UCSD-AML1 (cell line): ENCODE measurements around the gene RYR3.

Experiments
- DNase-seq: peaks from one replicate; lab custom pipeline; 2025; ENCODE audit not compliant: unreplicated experiment; lab: John Stamatoyannopoulos, UW

The RYR3 gene

DNA sequence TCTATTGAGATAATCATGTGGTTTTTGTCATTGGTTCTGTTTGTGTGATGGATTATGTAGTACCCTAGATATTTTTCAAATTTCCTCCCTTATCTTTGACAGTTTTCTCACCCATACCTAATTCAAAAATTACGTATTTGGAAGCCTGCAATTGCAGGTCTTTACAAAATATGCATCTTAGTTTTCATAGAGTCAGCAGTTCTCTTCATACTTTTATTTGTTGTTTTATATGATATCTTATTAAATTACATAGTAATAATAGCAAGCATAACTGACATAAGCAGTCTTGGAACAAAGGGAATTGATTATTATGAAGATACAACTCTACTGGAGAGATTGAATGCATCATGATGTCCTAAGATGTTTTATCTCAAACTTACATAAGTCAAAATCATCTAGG is 442.2 kb downstream of the RYR3 start:
- no peak for DNase-seq

DNA sequence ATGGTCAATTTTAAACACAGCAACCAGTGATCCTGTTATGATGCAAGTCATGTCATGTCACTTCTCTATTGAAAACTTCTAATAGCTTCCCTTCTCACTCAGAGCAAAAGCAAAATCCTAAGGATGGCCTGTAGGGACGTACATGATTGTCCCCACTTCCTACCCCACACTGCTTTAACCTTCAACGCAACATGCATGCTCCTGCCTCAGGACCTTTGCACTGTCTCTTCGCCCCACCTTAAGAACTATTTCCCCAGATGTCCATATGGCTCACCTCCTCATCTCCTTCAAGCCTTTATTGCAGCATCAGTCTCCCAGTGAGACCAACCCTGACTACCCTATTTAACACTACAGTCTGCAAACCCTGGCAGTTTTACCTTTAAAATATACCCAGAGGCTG is 443.5 kb downstream of the RYR3 start:
- DNase-seq, result no peak

DNA sequence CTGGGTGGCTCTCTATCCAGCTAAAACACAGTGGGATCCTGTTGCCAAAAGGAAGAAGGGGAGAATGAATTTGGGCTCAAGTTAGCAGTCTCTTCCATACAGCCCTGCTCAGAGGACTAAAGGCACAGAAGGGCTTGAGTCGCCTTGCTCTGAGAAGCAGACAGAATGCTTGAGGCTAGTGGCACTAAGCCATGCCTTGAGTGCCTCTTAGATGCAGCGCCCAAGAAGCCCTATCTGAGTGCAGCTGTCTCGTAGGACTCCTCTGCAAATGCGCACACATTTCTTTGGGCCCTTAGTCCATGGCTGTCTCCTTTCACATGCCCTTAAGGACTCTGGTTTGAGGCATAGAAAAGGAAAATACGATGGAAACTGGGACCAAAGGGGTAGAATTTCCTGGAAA is 446.2 kb downstream of the RYR3 start:
- no peak for DNase-seq

DNA sequence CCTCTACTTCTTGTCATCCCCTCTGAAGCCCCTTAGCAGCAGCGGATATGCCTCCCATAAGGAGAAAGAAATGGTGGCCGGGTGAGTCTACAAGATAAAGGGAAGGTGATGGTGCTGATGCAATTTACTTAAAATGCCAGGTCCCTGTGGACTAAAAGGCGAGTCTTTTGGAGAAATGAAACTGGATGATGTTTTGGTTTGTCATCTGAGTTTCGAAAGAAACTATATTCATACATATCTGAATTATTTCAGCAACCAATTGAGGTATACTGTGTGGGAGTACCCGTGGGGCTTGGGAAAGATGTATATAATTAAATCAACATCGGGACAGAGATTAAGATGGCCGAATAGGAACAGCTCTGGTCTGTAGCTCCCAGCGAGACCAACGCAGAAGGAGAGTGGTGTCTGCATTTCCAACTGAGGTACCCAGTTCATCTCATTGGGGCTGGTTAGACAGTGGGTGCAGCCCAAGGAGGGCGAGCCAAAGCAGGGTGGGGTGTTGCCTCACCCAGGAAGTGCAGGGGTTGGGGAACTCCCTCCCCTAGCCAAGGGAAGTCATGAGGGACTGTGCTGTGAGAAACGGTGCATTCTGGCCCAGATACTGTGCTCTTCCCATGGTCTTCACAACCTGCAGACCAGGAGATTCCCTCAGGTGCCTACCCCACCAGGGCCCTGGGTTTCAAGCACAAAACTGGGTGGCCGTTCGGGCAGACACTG is 446.9 kb downstream of the RYR3 start:
- no peak for DNase-seq

DNA sequence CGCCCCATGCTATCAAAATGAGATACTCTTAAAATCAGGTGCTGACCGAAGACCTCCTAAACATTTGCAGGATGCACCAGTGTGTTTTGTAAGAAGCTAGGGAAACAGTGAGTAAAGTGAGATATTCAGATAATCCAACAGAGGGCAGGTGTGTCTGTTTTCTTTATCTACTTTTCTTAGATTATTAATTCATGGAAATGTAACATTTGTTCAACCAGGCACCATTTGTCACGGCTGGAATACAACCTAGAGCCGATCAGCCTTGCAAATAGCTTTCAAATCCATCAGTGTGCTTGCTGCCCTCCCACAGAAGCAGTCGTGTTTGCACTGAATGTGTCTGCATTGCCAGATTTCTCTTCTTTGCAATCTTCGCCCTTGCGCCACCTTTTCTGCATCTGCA is 455.6 kb downstream of the RYR3 start:
- DNase-seq, result no peak

DNA sequence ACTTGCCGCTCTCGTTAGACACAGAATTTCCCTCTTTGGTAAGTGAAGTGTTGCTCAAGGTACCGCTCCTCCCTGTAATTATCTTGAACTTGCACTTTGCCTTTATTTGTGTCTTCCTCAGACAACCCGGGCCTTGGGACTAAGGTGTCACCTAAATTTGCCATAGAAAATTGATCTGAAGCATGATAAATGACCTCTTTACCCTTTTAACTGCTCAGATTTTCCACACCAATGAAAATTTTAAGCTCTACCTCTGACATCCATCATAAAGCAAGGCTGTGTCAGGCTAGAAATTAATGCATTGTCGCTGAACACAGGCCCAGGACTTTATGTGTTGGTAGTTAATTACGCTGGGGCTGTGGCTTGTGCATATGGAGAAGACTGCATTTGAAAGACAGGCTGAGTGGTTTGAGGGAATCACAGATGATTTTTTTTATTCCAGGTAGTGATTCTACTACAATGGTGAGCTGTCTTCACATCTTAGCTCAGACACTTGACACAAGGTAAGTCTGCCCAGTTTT is 458.0 kb downstream of the RYR3 start:
- DNase-seq, result no peak

DNA sequence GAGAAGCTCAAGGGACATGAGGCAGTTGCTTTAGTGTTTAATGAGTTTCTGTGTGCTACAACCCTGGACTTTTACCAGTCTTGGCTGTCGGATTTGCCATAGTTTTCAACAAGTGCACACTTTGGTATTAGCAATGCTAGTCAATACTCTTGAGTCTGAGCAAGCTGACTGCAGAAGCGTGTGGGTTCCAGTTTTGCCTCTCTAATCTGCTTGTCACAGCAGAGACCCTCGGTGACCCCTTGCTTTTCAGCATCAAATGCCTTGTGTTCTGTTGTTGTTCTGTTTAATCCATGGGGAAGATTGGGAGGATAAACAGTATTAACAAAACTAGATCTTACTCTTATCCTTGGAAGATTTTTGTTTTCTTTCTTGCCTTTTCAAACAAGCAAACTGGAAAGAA is 463.2 kb downstream of the RYR3 start:
- DNase-seq, result no peak

DNA sequence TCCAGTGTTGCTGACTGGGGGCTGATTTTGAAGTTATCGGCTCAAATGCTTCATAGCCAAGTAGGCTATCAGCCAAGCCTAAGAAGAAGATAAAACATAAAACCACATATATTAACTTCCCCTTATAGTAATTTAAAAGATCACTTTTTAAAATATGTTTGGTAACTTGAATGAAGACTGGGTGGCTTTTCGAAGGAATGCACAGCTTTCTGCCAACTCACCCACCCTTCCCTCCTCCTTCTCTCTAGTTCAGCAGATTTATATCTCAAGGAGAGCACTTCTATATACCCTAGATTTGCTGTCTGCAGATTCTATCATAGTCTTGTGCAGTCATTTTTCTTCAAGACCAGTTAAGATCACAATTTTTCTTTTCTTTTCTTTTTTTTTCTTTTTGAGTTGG is 468.1 kb downstream of the RYR3 start:
- DNase-seq, result no peak

DNA sequence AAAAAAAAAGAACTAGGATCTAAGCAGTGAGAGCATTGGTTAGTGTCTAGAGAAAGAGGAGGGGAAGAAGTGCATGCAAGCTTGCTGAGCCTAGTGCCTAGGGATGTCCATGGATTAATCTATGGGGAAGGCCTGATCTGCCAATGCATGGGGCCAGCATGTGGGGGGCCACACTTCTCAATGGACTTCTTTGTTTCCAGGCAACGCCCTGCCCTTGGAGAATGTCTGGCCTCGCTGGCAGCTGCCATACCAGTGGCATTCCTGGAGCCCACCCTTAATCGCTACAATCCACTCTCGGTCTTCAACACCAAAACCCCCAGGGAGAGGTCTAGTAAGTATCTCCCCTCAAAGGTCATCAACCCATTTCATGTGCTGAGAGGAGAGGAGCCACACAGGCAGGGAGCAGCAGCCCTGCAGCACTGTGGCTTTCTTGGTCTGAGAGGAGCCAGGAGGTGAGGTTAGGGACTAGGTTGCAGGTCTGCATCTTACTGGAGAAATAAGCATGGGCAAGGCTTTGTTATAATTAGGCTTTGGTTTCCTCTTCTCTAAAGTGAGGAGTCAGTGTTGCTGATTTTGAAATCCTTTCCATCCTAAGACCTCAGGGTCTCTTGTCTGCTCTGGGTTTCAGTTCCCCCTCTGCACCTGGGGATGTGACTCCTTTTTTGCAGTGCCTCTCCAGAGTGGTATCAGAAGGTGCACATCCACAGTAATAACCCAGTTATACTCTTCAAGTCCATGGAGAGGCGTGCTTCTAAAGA is 469.4 kb downstream of the RYR3 start:
- no peak for DNase-seq

DNA sequence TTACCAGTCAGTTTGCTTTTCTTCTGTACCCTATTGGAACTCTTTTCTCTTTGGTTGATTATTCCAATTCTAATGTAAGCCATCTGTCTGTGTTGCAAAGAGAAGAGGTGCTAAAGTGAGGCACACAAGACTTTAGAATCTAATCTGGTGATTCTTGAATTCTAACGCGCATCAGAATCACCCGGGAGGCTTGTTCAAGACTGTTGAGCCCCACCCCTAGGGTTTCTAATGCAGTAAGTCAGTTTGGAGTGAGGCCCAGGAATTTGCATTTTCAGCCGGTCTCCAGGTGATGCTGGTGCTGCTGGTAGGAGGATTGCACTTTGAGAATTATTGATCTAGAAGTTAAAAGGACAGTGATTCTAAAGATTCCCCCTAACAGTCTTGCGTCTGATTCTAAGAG is 472.2 kb downstream of the RYR3 start:
- DNase-seq, result no peak

DNA sequence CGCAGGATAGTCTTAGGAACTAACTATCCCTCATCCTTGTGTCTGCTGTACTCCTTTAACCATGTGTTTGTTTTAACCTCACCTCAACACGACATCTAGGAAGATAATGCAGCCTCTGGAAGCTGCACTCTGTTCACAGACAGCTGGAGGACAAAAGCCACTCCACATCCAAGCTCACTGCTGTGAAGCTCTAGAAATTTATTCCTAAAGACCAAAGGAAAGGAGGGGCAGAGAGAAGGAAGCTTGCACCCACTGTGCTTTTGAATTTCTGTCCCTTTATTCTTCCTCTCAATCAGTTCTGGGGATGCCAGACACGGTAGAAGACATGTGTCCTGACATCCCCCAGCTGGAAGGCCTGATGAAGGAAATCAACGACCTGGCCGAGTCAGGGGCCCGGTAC is 474.6 kb downstream of the RYR3 start:
- no peak for DNase-seq

DNA sequence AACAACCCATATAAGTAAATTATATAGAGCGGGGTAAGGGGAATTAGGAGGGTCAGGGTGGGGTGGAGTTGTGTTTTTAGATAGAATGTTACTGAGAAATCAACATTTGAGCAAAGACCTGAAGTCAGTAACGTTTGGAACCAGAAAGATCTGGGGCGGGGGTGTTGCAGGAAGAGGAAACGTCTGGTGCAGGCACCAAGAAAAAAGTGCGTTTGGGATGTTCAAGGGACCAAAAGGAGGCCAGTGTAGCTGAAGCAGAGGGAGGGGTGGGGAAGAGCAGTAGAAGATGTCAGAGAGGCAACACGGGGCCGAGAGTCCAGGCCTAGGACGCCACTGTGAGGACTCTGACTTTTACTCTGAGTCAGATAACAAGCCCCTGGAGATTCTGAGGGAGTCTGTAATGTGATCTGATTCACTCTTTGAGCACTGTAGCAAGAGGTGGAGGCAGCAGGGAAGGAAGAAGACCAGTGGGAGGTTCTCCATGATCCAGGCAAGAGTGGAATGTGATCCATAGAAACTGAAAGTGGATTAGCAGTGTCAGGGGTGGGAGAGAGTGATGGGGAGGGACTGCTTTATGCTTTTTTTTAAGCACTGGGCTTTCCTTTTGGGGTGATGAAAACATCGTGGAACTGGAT is 478.3 kb downstream of the RYR3 start:
- peak; percentile 47 for DNase-seq

DNA sequence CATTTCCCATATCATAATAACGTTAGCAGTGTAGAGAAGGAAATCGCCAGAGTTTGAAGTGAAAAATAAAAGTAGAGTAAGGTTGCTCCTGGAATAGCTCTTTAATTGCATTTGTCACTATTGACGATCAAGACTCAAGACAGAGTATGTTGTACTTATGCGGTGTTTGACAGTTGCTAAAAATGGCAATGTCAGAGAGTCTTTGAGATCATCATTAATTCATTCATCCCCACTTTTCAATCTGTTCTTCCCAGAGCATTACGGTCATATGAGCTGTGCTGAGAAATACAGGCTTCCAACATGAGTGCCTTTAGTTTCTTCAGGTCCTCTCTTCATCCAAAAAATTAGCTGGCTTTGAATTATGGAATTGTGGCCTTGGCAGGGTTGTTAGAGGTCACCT is 483.7 kb downstream of the RYR3 start:
- no peak for DNase-seq

DNA sequence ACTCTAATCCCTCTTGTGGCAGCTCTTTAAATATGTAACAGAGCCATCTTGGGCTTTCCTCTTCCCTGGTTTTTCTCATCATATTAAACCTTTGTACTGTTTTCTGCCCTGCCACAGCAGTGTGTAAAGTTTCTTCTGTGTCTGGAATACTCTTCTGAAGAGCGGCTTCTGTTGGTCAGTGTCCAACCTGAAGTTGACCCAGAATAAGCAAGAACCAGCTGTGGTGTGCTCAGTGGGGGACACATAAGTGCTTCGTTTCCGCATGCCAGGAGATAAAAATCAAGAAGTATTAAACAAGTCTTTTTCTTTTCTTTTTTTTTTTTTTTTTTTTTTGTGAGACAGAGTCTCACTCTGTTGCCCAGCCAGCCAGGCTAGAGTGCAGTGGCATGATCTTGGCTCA is 484.3 kb downstream of the RYR3 start:
- DNase-seq, result no peak

DNA sequence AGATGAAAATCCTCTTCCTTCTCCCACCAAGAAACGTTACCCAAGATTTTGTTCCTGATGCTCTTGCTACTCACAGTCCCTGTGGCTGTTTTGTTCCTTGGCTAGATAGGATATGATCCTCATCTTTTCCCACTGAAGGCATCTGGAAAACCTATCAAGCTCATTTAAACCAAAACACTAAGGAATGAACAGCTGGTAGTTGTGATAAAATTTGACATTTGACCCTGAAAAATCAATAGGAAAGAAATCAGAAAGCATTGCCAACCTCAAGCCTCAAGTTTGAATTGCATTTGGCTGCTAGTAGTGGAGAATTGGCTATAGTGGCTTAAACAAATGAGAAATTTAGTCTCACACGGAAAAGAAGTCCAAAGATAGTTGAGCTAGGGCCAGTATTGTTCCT is 486.9 kb downstream of the RYR3 start:
- no peak for DNase-seq

DNA sequence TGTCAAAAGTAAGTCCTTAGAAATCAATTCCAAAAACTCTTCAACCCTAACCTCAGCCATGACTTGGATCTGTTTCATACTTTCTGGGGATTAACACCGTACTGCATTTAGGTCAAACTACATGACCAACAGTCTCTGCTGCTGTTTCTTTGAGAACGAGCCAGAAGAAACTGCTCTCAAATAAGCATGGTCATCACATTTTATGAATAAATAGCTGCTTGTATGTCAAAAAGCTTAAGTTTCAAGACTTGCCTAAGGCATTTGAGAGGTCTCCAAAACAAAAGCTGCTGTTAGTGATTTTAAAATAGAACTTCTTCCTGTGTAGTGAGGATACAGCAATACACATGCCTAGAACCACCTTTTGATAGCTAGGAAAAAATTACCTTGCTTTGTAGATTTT is 491.2 kb downstream of the RYR3 start:
- no peak for DNase-seq

DNA sequence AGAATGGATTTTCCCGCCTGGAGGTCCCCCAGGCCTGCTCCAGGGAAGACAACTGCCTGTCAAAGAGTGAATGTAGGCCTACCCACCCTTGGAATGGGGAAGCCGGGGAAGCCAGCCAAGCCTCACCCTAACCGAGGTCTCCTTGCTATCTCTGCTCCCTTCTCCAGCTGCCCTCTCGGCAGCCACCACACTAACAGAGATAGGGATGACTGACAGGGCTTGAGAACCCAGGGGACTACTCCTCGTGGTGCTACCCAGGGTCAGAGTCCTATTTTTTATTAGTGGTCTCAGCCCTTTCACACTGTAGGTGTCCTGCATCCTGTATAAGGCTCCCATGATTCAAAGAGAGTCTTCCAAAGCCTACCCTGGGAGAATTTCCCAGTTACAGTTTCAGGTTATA is 496.9 kb downstream of the RYR3 start:
- no peak for DNase-seq

DNA sequence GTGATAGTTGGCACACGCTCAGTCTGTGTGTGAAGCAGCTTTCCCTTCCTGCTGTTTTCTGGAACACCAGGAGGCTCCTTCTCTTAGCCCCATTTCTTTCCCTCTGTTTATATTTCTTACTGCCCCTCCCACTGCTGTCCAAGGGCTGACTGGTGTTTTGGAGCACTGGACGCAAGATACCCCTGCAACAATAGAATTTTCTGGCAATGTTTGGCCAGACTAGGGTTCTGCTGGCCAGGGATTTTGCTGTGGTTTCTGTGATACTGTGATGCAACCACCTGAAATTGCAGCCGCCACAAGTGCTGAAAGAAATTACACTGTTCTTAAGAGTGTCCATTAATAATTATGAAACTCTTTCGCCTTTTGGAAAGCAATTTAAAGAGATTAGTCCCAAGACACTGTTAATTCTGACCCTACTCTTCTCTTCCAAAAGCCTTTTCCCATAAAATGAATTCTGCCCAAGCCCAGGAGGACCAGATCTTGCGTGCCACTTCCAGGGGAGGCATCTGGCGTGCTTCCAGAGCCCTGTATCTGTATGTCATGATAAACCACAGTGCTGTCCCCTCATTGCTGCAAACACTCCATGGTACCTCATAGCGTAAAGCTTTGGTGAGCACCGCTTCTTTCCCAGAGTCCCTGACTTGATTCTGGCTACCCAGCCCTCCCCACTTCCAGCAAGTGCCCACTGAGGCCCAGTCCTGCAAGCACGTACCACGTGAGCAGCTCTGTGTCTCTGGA is 498.1 kb downstream of the RYR3 start:
- DNase-seq, result no peak

DNA sequence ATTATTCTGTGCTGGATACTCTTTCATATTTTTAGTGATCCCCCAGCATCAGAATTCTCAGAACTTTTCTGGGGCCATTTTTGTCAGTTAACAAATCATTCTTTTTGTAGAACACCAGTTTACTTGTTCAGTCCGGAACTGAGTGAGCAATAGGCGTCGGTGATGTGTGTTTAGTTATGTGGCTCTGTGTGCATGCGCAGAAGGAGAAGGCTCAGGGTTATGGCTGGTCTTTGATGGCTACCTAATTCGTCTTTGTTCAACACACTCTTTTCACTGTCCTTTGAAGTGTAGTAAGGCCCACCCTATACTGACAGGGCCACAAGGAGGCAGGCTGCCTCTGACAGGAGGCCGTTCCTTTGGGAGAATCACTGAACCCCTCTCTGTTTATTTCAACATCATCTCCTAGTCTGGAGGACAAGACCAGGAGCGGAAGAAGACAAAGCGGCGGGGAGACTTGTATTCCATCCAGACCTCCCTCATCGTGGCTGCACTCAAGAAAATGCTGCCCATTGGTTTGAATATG is 499.4 kb downstream of the RYR3 start:
- no peak for DNase-seq

DNA sequence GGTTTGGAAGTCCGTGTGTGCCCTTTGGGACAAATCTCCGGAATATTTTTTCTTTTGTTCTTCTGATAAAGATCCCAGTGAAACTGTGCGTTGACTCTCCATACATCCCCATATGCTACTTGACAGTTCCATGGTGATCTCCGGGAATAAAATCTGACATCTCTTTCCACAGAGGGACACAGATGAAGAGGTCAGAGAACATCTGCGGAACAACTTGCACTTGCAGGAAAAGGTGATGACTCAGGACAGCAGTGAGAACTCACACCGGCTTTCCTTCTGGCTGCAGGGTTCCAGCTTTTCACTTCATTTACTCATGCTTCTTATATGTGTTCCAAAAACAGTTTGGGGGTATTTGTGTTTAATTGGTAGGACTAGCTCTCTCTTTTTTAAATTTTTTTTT is 500.0 kb downstream of the RYR3 start:
- no peak for DNase-seq

DNA sequence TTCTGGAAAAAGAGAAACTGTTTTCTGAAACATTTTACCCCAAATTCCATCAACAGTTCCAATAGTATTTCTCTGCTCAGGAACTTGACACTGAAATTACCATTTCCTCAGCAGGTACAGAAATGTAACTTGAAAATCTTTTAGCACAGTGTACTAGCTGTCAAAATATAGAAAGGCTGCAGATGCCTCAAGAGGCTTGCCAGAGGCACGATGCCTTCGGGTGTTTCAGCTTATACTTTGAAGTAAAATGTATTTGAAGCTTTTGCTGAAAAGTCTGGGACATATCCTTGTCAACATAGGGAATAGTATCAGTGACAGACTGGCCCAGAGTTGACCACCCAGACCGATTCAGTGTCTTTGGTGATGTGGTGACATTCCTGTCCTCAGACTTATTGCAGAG is 503.1 kb downstream of the RYR3 start:
- DNase-seq, result no peak
